Caco-2 (cell line): ENCODE measurements around the gene MAP1LC3B2. TPM values are rescaled to one million over a fixed set of nuclear protein-coding genes. Genes with fewer than 3 reads are reported as not detected.

Source experiments
- BruUV-seq: library from RNA; stranded (reverse); fragments of 400-500 nt; replicated peaks from 2 replicates; lab custom pipeline; 2021; lab: Mats Ljungman, UMichigan
- CTCF ChIA-PET: fragments of 300-600 bp; sonication (Branson Sonifier 250); formaldehyde crosslinking; loops from one replicate; lab custom pipeline; 2022; ENCODE audit warnings: antibody characterized with exemption; lab: Charles Lee
- POLR2A ChIA-PET: fragments of 300-600 bp; sonication (Branson Sonifier 250); formaldehyde crosslinking; loops from one replicate; lab custom pipeline; 2022; ENCODE audit warnings: antibody characterized with exemption; lab: Charles Lee
- DNase-seq, 2 experiments: peaks; one replicate each; pipeline versions ENCODE4 v3.0.0 to v3.0.0-alpha.2; 2020 to 2022
- H3K27me3 ChIP-seq: replicated peaks from 2 replicates; pipeline ENCODE4 v1.6.0; 2011; ENCODE audit warnings: low read length; ENCODE audit not compliant: control insufficient read depth, insufficient read depth
- H3K36me3 ChIP-seq: 2 replicates; pipeline ENCODE4 v1.5.1; 2011; ENCODE audit warnings: low read length; ENCODE audit not compliant: control insufficient read depth, insufficient read depth
- H3K4me1 ChIP-seq: fragments of 250-450 bp; sonication (Bioruptor Pico); 2 replicates; pipeline ENCODE4 v1.5.1; 2020; ENCODE audit warnings: mild to moderate bottlenecking
- H3K4me3 ChIP-seq: 2 replicates; pipeline ENCODE4 v1.5.1; 2011; ENCODE audit warnings: low read depth, mild to moderate bottlenecking, control low read depth, low read length
- H3K9me3 ChIP-seq: fragments of 250-450 bp; sonication (Bioruptor Pico); 2 replicates; pipeline ENCODE4 v1.5.1; 2020; ENCODE audit warnings: mild to moderate bottlenecking, moderate library complexity
- H3K27ac Mint-ChIP-seq: one replicate; pipeline ENCODE4 v1.8.0; 2022; ENCODE audit warnings: mixed read lengths; ENCODE audit not compliant: unreplicated experiment
- H3K27me3 Mint-ChIP-seq: one replicate; pipeline ENCODE4 v1.8.0; 2022; ENCODE audit warnings: mixed read lengths; ENCODE audit not compliant: insufficient read depth, unreplicated experiment
- H3K36me3 Mint-ChIP-seq: one replicate; pipeline ENCODE4 v1.8.0; 2022; ENCODE audit warnings: mild to moderate bottlenecking, mixed read lengths; ENCODE audit not compliant: insufficient read depth, unreplicated experiment
- H3K4me1 Mint-ChIP-seq: one replicate; pipeline ENCODE4 v1.8.0; 2022; ENCODE audit warnings: low read depth, mixed read lengths; ENCODE audit not compliant: unreplicated experiment
- H3K4me3 Mint-ChIP-seq: one replicate; pipeline ENCODE4 v1.8.0; 2022; ENCODE audit warnings: mild to moderate bottlenecking, moderate library complexity, mixed read lengths; ENCODE audit not compliant: unreplicated experiment
- H3K9me3 Mint-ChIP-seq: one replicate; pipeline ENCODE4 v1.8.0; 2022; ENCODE audit warnings: mixed read lengths; ENCODE audit not compliant: unreplicated experiment
- intact Hi-C: fragments of 100-400 bp; cut with micrococcal nuclease; formaldehyde crosslinking; loops from one replicate; pipeline ENCODE4 v1.10.0; 2022; ENCODE audit not compliant: unreplicated experiment
- total RNA-seq: library from RNA; stranded (reverse); gene quantifications from 2 replicates; pipeline ENCODE4 v1.2.3, GENCODE V29; 2022
- TF ChIP-seq, protein P1 (sequence below), 2 experiments: fragments of 200-600 bp in 1 of 2; IDR thresholded peaks; 1 replicate in 1 of 2; 2 replicates in 1 of 2; pipeline versions ENCODE4 v1.5.1 to v1.8.0; 2011 to 2022; ENCODE audit warnings: antibody characterized with exemption in 1 of 2, control low read depth in 1 of 2, inconsistent platforms in 1 of 2, low read depth in 1 of 2, low read length in 1 of 2, mild to moderate bottlenecking in 1 of 2, moderate library complexity in 1 of 2; ENCODE audit not compliant: insufficient read depth in 1 of 2, severe bottlenecking in 1 of 2, unreplicated experiment in 1 of 2

Gene MAP1LC3B2
- total RNA-seq, 1 experiment from 2014 or later, result not detected

DNA sequence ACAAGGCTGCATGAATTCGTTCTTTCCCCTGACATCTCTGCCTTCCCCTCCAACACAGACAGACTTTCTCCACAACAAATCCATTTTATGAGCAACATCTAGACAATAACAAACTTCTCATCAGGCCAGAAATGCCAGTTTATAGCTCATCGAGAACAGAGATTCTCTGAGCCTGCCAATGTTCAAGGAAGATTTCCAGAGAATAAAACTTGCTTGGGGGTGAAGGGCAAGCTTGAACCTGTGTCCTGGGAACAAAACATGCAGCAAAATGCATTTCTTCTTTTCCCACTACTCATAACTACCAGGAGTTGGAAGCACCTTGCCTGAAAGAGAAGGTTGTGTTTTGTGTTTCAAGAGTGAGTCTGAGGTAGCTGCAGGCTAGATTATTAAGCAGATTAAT lies 6.8 kb downstream of the MAP1LC3B2 start:
- intact Hi-C loops, result no loop called here
- CTCF ChIA-PET, result no interaction called here
- Mint-ChIP-seq H3K4me3 (no peak overlapping the region), H3K36me3 (peaks cover 12% of the 10 kb centered on the region), H3K4me1 (peaks cover 18% of the 10 kb centered on the region), H3K27me3 (no peaks in the 10 kb centered on the region), H3K27ac (no peak overlapping the region), H3K9me3 (peaks cover 30% of the 10 kb centered on the region)
- TF ChIP-seq, protein P1, sequence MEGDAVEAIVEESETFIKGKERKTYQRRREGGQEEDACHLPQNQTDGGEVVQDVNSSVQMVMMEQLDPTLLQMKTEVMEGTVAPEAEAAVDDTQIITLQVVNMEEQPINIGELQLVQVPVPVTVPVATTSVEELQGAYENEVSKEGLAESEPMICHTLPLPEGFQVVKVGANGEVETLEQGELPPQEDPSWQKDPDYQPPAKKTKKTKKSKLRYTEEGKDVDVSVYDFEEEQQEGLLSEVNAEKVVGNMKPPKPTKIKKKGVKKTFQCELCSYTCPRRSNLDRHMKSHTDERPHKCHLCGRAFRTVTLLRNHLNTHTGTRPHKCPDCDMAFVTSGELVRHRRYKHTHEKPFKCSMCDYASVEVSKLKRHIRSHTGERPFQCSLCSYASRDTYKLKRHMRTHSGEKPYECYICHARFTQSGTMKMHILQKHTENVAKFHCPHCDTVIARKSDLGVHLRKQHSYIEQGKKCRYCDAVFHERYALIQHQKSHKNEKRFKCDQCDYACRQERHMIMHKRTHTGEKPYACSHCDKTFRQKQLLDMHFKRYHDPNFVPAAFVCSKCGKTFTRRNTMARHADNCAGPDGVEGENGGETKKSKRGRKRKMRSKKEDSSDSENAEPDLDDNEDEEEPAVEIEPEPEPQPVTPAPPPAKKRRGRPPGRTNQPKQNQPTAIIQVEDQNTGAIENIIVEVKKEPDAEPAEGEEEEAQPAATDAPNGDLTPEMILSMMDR (IDR thresholded peaks at IDR 0.05; ENCODE audit: insufficient read depth in 1 of 2, low read depth in 1 of 2, low read length in 1 of 2, severe bottlenecking in 1 of 2, unreplicated experiment in 1 of 2), result no peak
- DNase-seq, result no peak
- Histone ChIP-seq H3K9me3 (peaks cover 29% of the 10 kb centered on the region), H3K4me3 (no peak overlapping the region), H3K4me1 (peaks cover 12% of the 10 kb centered on the region), H3K27me3 (no peaks in the 10 kb centered on the region), H3K36me3 (no peaks in the 10 kb centered on the region)
- POLR2A ChIA-PET, result no interaction called here
- no TSS peak for BruUV-seq

GRCh38 chr12:116568203-116568602 lies 9.0 kb downstream of the MAP1LC3B2 start:
- POLR2A ChIA-PET, result no interaction called here
- Mint-ChIP-seq H3K36me3 (peaks cover 12% of the 10 kb centered on the region), H3K27ac (no peak overlapping the region), H3K4me1 (peaks cover 18% of the 10 kb centered on the region), H3K27me3 (no peaks in the 10 kb centered on the region), H3K9me3 (peaks cover 30% of the 10 kb centered on the region), H3K4me3 (no peak overlapping the region)
- Histone ChIP-seq H3K36me3 (no peaks in the 10 kb centered on the region), H3K27me3 (no peaks in the 10 kb centered on the region), H3K4me1 (peaks cover 12% of the 10 kb centered on the region), H3K4me3 (no peak overlapping the region), H3K9me3 (peaks cover 19% of the 10 kb centered on the region)
- intact Hi-C loops, result no loop called here
- CTCF ChIA-PET, result interaction anchor here (0.7 kb wide), 1 partner anchor 13 kb away, joined by 3 read pairs; no protein-coding TSS in a partner anchor
- no peak for DNase-seq
- no TSS peak for BruUV-seq
- TF ChIP-seq, protein P1 (IDR thresholded peaks at IDR 0.05; ENCODE audit: insufficient read depth in 1 of 2, low read depth in 1 of 2, low read length in 1 of 2, severe bottlenecking in 1 of 2, unreplicated experiment in 1 of 2), result no peak

GRCh38 chr12:116571089-116571488 lies 11.9 kb downstream of the MAP1LC3B2 start:
- no peak overlapping the region for H3K27ac Mint-ChIP-seq
- peaks cover 2% of the 10 kb centered on the region for H3K9me3 Mint-ChIP-seq
- H3K4me3 ChIP-seq, result no peak overlapping the region
- DNase-seq, result no peak
- TF ChIP-seq, protein P1 (IDR thresholded peaks at IDR 0.05; ENCODE audit: insufficient read depth in 1 of 2, low read depth in 1 of 2, low read length in 1 of 2, severe bottlenecking in 1 of 2, unreplicated experiment in 1 of 2), result no peak
- no peaks in the 10 kb centered on the region for H3K36me3 Mint-ChIP-seq
- ChIA-PET POLR2A (no interaction called here), CTCF (interaction anchor here (0.6 kb wide), 1 partner anchor 8 kb away, joined by 3 read pairs; no protein-coding TSS in a partner anchor)
- no peaks in the 10 kb centered on the region for H3K27me3 Mint-ChIP-seq
- no peaks in the 10 kb centered on the region for H3K4me1 Mint-ChIP-seq
- no peaks in the 10 kb centered on the region for H3K36me3 ChIP-seq
- H3K4me3 Mint-ChIP-seq, result no peak overlapping the region
- H3K9me3 ChIP-seq, result no peaks in the 10 kb centered on the region
- BruUV-seq, result no TSS peak
- H3K27me3 ChIP-seq, result no peaks in the 10 kb centered on the region
- intact Hi-C loops, result no loop called here
- H3K4me1 ChIP-seq, result no peaks in the 10 kb centered on the region; the same call in 1 of the 2 replicates
